ENCODE results near the gene MYRFL. TPM values are rescaled to one million over a fixed set of nuclear protein-coding genes. Genes with fewer than 3 reads are reported as not detected.

Gene MYRFL
- total RNA-seq, 1 experiment from 2014 or later, result not detected

GRCh38 chr12:70002097-70002911 is 177.3 kb downstream of the MYRFL start:
- intact Hi-C loops (cut with micrococcal nuclease; ENCODE audit: unreplicated experiment), result no loop called here
- CTCF ChIA-PET, result no interaction called here
- peaks cover under 1% of the 10 kb centered on the region; the same call in 1 of the 2 replicates for H3F3A ChIP-seq (ENCODE audit: insufficient read depth, low read depth)
- H3K27ac ChIP-seq, result no peak overlapping the region
- no peaks in the 10 kb centered on the region for H3K27me3 ChIP-seq (ENCODE audit: insufficient read depth, low read depth)
- no peak for DNase-seq
- H3K4me3 ChIP-seq, result no peak overlapping the region
- H3K79me2 ChIP-seq (ENCODE audit: low read depth), result no peaks in the 10 kb centered on the region
- no peaks in the 10 kb centered on the region for H3K36me3 ChIP-seq (ENCODE audit: low read depth)
- H3K4me2 ChIP-seq, result no peak overlapping the region
- H3K4me1 ChIP-seq (replicated peaks; ENCODE audit: insufficient read depth), result peaks cover under 1% of the 10 kb centered on the region; the same call in 1 of the 2 replicates
- 0 out of 2 replicates have a peak, but pooled peaks cover 3% of the 10 kb centered on the region for H3K9me3 ChIP-seq (ENCODE audit: insufficient read depth, low read depth)
- no peaks in the 10 kb centered on the region for H3K9me2 ChIP-seq (ENCODE audit: insufficient read depth)
- POLR2A ChIA-PET (ENCODE audit: unreplicated experiment), result no interaction called here
- no peak for TF ChIP-seq EZH2 (IDR thresholded peaks at IDR 0.05; ENCODE audit: low read depth)
- H4K20me1 ChIP-seq (ENCODE audit: insufficient read depth), result no peaks in the 10 kb centered on the region
- H2AFZ ChIP-seq, result no peak overlapping the region
- no TSS peak for BruUV-seq (replicated peaks)

GRCh38 chr12:70002912-70003255 is 177.9 kb downstream of the MYRFL start:
- no TSS peak for BruUV-seq (replicated peaks)
- Histone ChIP-seq H3K4me1 (replicated peaks; ENCODE audit: insufficient read depth) (peaks cover 6% of the 10 kb centered on the region; the same call in 1 of the 2 replicates), H4K20me1 (ENCODE audit: insufficient read depth) (no peaks in the 10 kb centered on the region), H3K9me2 (ENCODE audit: insufficient read depth) (no peaks in the 10 kb centered on the region), H3K27me3 (ENCODE audit: insufficient read depth, low read depth) (no peaks in the 10 kb centered on the region), H3K9me3 (ENCODE audit: insufficient read depth, low read depth) (0 out of 2 replicates have a peak, but pooled peaks cover 3% of the 10 kb centered on the region), H3K4me2 (no peak overlapping the region), H3F3A (ENCODE audit: insufficient read depth, low read depth) (peaks cover 6% of the 10 kb centered on the region), H3K36me3 (ENCODE audit: low read depth) (no peaks in the 10 kb centered on the region), H2AFZ (no peak overlapping the region), H3K79me2 (ENCODE audit: low read depth) (no peaks in the 10 kb centered on the region), H3K27ac (no peak overlapping the region), H3K4me3 (no peak overlapping the region)
- TF ChIP-seq CTCF (conservative IDR thresholded peaks at IDR 0.05) (no peak), EZH2 (IDR thresholded peaks at IDR 0.05; ENCODE audit: low read depth) (no peak)
- ChIA-PET POLR2A (ENCODE audit: unreplicated experiment) (no interaction called here), CTCF (no interaction called here)
- no peak for DNase-seq
- intact Hi-C loops (cut with micrococcal nuclease; ENCODE audit: unreplicated experiment), result no loop called here

- Histone ChIP-seq H3K79me2 (ENCODE audit: low read depth) (no peaks in the 10 kb centered on the region), H3K36me3 (ENCODE audit: low read depth) (no peaks in the 10 kb centered on the region), H3K27me3 (ENCODE audit: insufficient read depth, low read depth) (no peaks in the 10 kb centered on the region), H3K9me2 (ENCODE audit: insufficient read depth) (no peaks in the 10 kb centered on the region), H4K20me1 (ENCODE audit: insufficient read depth) (no peaks in the 10 kb centered on the region), H3K9me3 (ENCODE audit: insufficient read depth, low read depth) (0 out of 2 replicates have a peak, but pooled peaks cover 7% of the 10 kb centered on the region), H2AFZ (no peak overlapping the region), H3K4me3 (no peak overlapping the region), H3K4me2 (no peak overlapping the region), H3K4me1 (replicated peaks; ENCODE audit: insufficient read depth) (peaks cover 12% of the 10 kb centered on the region; the same call in 1 of the 2 replicates), H3K27ac (no peak overlapping the region), H3F3A (ENCODE audit: insufficient read depth, low read depth) (peaks cover 9% of the 10 kb centered on the region)
- TF ChIP-seq CTCF (conservative IDR thresholded peaks at IDR 0.05), result no peak
- no peak for TF ChIP-seq EZH2 (IDR thresholded peaks at IDR 0.05; ENCODE audit: low read depth)
- BruUV-seq (replicated peaks), result no TSS peak
- intact Hi-C loops (cut with micrococcal nuclease; ENCODE audit: unreplicated experiment), result no loop called here
- ChIA-PET CTCF (no interaction called here), POLR2A (ENCODE audit: unreplicated experiment) (no interaction called here)
- no peak for DNase-seq
Measured at GRCh38 chr12:70005864-70006618, 181.0 kb downstream of the MYRFL start.
